Chondrocyte (in vitro differentiated cells): ENCODE results near the gene ZNF148. TPM values are rescaled to one million over a fixed set of nuclear protein-coding genes. Genes with fewer than 3 reads are reported as not detected.
"Not testable (repeated sequence)": the region's sequence is repeated elsewhere in the genome, so short reads cannot be mapped to it uniquely, and the experiment has no call there.

Source experiments
- DNase-seq: peaks from one replicate; pipeline ENCODE4 v3.0.0; 2021; ENCODE audit warnings: mixed read lengths, low spot score
- H3K27ac Mint-ChIP-seq: one replicate; pipeline ENCODE4 v1.8.0; 2021; ENCODE audit warnings: mild to moderate bottlenecking, moderate library complexity, mixed read lengths; ENCODE audit not compliant: unreplicated experiment
- H3K27me3 Mint-ChIP-seq: 2 replicates; pipeline ENCODE4 v1.8.0; 2021; ENCODE audit warnings: low read depth, mixed read lengths
- H3K36me3 Mint-ChIP-seq: 2 replicates; pipeline ENCODE4 v1.8.0; 2021; ENCODE audit warnings: low read depth, mixed read lengths
- H3K4me1 Mint-ChIP-seq: 2 replicates; pipeline ENCODE4 v1.8.0; 2021; ENCODE audit warnings: low read depth, mild to moderate bottlenecking, mixed read lengths
- H3K4me3 Mint-ChIP-seq: one replicate; pipeline ENCODE4 v1.8.0; 2021; ENCODE audit warnings: mild to moderate bottlenecking, moderate library complexity, mixed read lengths; ENCODE audit not compliant: unreplicated experiment
- H3K9me3 Mint-ChIP-seq: 2 replicates; pipeline ENCODE4 v1.8.0; 2021; ENCODE audit warnings: low read depth, mixed read lengths
- total RNA-seq: library from RNA; stranded (reverse); gene quantifications from 3 replicates; pipeline ENCODE4 v1.2.1, GENCODE V29; 2021
- TF ChIP-seq, protein P1 (sequence below): fragments of 200-600 bp; sonication (generic); IDR thresholded peaks from 2 replicates; pipeline ENCODE4 v1.5.0; 2021; ENCODE audit warnings: antibody characterized with exemption, mild to moderate bottlenecking, moderate library complexity

The ZNF148 gene
- total RNA-seq, 1 donor from 2014 or later: 45.9 TPM

DNA sequence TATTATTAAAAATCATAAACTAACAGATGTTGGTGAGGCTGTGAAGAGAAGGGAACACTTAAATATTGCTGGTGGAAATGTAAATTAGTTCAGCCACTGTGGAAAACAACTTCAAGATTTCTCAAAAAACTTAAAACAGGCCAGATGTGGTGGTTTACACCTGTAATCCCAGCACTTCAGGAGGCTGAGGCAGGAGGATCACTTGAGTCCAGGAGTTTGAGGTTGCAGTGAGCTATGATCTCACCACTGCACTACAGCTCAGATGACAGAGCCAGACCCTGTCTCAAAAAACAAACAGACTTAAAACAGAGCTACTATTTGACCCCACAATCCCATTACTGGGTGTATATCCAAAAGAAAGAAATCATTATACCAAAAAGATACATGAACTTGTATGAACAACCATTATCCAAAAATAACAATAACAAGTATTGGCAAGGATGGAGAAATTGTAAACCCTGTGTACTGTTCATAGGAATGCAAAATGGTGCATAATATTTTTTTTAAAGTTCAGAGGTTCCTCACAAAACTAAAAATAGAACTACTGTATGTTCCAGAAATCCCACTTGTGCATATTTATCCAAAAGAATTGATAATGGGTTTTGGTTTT lies 25.5 kb downstream of the ZNF148 start:
- Mint-ChIP-seq H3K4me3 (no peak overlapping the region), H3K36me3 (peaks cover 11% of the 10 kb centered on the region), H3K27ac (peak overlapping the region; percentile 79), H3K27me3 (no peaks in the 10 kb centered on the region), H3K9me3 (peaks cover 25% of the 10 kb centered on the region), H3K4me1 (peaks cover 50% of the 10 kb centered on the region)
- TF ChIP-seq, protein P1, sequence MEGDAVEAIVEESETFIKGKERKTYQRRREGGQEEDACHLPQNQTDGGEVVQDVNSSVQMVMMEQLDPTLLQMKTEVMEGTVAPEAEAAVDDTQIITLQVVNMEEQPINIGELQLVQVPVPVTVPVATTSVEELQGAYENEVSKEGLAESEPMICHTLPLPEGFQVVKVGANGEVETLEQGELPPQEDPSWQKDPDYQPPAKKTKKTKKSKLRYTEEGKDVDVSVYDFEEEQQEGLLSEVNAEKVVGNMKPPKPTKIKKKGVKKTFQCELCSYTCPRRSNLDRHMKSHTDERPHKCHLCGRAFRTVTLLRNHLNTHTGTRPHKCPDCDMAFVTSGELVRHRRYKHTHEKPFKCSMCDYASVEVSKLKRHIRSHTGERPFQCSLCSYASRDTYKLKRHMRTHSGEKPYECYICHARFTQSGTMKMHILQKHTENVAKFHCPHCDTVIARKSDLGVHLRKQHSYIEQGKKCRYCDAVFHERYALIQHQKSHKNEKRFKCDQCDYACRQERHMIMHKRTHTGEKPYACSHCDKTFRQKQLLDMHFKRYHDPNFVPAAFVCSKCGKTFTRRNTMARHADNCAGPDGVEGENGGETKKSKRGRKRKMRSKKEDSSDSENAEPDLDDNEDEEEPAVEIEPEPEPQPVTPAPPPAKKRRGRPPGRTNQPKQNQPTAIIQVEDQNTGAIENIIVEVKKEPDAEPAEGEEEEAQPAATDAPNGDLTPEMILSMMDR: no peak
- DNase-seq: no peak

DNA sequence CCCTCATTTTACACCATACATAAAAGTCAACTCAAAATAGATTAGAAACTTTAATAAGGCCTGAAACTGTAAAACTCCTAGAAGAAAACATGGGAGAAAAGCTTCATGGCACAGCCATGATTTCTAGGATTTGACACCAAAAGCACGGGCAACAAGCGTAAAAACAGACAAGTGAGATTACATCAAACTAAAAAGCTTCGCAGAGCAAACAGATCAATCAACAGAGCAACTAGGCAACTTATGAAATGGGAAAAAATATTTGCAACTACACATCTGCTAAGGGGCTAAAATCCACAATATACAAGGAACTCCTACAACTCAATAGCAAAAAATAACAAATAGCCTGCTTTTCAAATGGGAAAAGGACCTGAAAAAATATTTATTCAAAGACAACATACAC lies 26.1 kb downstream of the ZNF148 start:
- TF ChIP-seq, protein P1: no peak
- H3K4me3 Mint-ChIP-seq: no peak overlapping the region
- no peak for DNase-seq
- peaks cover 31% of the 10 kb centered on the region for H3K9me3 Mint-ChIP-seq
- H3K27ac Mint-ChIP-seq: peak overlapping the region; percentile 19
- H3K27me3 Mint-ChIP-seq: no peaks in the 10 kb centered on the region
- peaks cover 15% of the 10 kb centered on the region for H3K36me3 Mint-ChIP-seq
- peaks cover 52% of the 10 kb centered on the region for H3K4me1 Mint-ChIP-seq

DNA sequence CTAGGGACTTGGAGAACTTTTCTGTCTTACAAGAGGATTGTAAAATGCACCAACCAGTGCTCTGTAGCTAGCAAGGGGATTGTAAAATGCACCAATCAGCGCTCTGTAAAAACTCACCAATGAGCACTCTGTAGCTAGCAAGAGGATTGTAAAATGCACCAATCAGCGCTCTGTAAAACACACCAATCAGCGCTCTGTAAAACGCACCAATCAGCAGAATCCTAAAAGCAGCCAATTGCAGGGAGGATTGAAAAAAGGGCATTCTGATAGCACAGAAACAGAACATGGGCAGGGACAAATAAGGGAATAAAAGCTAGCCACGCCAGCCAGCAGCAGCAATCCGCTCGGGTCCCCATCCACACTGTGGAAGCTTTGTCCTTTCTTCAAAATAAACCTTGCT lies 31.8 kb downstream of the ZNF148 start:
- not testable (repeated sequence) for DNase-seq, H3K4me3 Mint-ChIP-seq, H3K27me3 Mint-ChIP-seq, H3K27ac Mint-ChIP-seq
- Mint-ChIP-seq H3K9me3 (peaks cover 39% of the 10 kb centered on the region), H3K36me3 (peaks cover 18% of the 10 kb centered on the region), H3K4me1 (peaks cover 15% of the 10 kb centered on the region)

DNA sequence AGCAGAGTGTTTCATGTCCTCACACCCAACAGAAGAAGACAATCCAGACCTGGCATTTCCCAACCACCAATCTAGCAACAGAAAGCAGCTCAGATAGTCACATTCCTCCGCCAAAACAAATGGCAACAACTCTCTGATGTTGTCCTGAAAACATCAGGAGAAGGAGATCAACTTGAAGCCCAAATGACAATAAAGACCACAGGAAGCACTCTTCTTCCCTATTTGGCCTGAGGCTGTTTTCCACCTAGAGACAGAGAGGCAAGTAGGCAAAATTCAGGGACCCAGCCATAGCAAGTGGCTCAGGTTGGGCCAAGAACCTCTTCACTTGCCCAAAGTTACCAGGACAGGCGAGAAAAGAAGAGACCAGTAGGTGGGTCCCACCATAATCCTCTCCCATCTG lies 35.0 kb downstream of the ZNF148 start:
- Mint-ChIP-seq H3K36me3 (peaks cover 8% of the 10 kb centered on the region), H3K4me3 (no peak overlapping the region), H3K9me3 (peaks cover 22% of the 10 kb centered on the region), H3K27me3 (no peaks in the 10 kb centered on the region), H3K4me1 (peaks cover 29% of the 10 kb centered on the region), H3K27ac (no peak overlapping the region)
- TF ChIP-seq, protein P1: no peak
- no peak for DNase-seq

DNA sequence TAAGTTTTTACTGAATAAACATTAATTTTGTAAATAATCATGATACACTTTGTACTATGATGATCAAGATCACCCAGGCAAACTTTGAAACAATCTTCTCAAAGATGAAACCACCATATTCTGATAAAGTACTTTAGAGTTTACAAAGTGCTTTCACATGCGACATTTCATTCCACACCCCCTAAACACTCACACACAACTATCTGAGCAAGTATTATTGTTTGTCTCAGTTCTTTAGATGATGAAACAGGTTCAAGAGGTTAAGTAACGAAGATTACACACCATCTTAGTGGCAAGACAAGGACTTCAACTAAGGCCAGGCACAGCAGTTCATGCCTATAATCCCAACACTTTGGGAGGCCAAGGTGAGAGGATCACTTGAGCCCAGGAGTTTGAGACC lies 37.6 kb downstream of the ZNF148 start:
- peaks cover 16% of the 10 kb centered on the region for H3K9me3 Mint-ChIP-seq
- no peak overlapping the region for H3K27ac Mint-ChIP-seq
- no peak overlapping the region for H3K4me3 Mint-ChIP-seq
- DNase-seq: no peak
- TF ChIP-seq, protein P1: no peak
- H3K36me3 Mint-ChIP-seq: peaks cover 5% of the 10 kb centered on the region
- no peaks in the 10 kb centered on the region for H3K27me3 Mint-ChIP-seq
- peaks cover 34% of the 10 kb centered on the region for H3K4me1 Mint-ChIP-seq
